ENCODE results near the gene RABAC1.

DNA sequence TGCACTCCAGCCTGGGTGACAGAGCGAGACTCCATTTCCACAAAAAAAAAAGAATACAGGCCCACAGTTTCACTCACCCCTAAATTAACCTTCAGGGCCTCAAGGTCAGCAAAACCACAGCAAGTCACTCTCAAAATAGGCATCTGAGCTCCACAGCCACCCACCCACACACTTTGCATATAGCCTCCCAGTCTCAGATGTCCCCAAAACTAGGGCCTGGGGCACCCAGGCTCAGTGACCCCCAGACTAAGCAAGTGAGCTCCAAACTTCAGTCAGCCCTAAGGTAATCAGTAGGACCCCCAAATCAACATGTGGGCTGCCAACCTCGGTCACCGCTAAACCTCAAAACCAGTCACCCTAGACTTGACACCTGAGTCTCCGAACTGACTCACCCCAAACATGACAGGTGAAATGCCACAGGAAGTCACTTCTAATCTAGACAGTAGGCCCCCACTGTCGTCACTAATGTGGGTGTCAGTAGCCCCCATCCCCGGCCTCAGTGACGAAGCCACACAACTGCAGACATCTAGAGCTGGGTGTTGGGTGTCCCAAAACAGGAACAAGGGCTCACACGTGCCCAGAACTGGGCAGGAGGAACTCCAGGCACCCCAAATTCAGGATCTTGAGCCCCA is 13.9 kb downstream of the RABAC1 start:
- TF ChIP-seq POLR2A (IDR thresholded peaks at IDR 0.05), result no peak
- TF ChIP-seq, protein P1, sequence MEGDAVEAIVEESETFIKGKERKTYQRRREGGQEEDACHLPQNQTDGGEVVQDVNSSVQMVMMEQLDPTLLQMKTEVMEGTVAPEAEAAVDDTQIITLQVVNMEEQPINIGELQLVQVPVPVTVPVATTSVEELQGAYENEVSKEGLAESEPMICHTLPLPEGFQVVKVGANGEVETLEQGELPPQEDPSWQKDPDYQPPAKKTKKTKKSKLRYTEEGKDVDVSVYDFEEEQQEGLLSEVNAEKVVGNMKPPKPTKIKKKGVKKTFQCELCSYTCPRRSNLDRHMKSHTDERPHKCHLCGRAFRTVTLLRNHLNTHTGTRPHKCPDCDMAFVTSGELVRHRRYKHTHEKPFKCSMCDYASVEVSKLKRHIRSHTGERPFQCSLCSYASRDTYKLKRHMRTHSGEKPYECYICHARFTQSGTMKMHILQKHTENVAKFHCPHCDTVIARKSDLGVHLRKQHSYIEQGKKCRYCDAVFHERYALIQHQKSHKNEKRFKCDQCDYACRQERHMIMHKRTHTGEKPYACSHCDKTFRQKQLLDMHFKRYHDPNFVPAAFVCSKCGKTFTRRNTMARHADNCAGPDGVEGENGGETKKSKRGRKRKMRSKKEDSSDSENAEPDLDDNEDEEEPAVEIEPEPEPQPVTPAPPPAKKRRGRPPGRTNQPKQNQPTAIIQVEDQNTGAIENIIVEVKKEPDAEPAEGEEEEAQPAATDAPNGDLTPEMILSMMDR (IDR thresholded peaks at IDR 0.05), result no peak
